ENCODE data around the gene DACT2. TPM values are rescaled to one million over a fixed set of nuclear protein-coding genes. Genes with fewer than 3 reads are reported as not detected.
A peak's percentile ranks its signal among the peaks of the same experiment; 100 is the strongest.

The DACT2 gene
- total and polyA plus RNA-seq, 4 donors, result 0.25 to 2.8 (median 0.88) TPM

- Histone ChIP-seq H3K9me3 (ENCODE audit: control insufficient read depth in 4 of 4, low read length in 3 of 4) (no peaks in the 10 kb centered on the region), H3K27ac (ENCODE audit: low read depth in 1 of 2, low read length in 2 of 2) (no peak overlapping the region), H3K4me3 (ENCODE audit: low read depth in 1 of 3, low read length in 3 of 3) (no peak overlapping the region), H3K36me3 (ENCODE audit: control insufficient read depth in 4 of 4, insufficient read depth in 3 of 4, low read depth in 1 of 4, low read length in 3 of 4) (no peaks in the 10 kb centered on the region), H3K9ac (ENCODE audit: low read depth in 1 of 2, low read length in 2 of 2) (no peak overlapping the region), H3K27me3 (ENCODE audit: control insufficient read depth in 4 of 4, insufficient read depth in 4 of 4, low read length in 3 of 4) (no peaks in the 10 kb centered on the region), H3K4me1 (ENCODE audit: control insufficient read depth in 4 of 4, insufficient read depth in 4 of 4, low read length in 3 of 4) (peaks cover 0 to 21% (median 9%) of the 10 kb centered on the region in 4 donors)
- peak; percentile 45 for DNase-seq (ENCODE audit: low spot score)
- WGBS, result 68% methylated on average over 20 of the region's 20 CpGs
- TF ChIP-seq ZBTB33 (IDR thresholded peaks at IDR 0.05) (no peak), ATF3 (IDR thresholded peaks at IDR 0.05) (peak; percentile 20), RAD21 (IDR thresholded peaks at IDR 0.05) (peak; percentile 64 to 70), JUND (IDR thresholded peaks at IDR 0.05) (peak in 1 of 2 donors; percentile 27), HNF4A (conservative IDR thresholded peaks at IDR 0.05) (peak; percentile 98 to 99), FOXA2 (IDR thresholded peaks at IDR 0.05) (peak; percentile 20), GABPA (IDR thresholded peaks at IDR 0.05 in 1 of 2, conservative IDR thresholded peaks at IDR 0.05 in 1 of 2) (no peak), EGR1 (IDR thresholded peaks at IDR 0.05; ENCODE audit: low read depth in 2 of 2) (no peak), MAX (IDR thresholded peaks at IDR 0.05) (no peak), FOXA1 (IDR thresholded peaks at IDR 0.05) (no peak), RXRA (IDR thresholded peaks at IDR 0.05) (peak; percentile 94 to 96), YY1 (IDR thresholded peaks at IDR 0.05) (peak; percentile 64), HNF4G (IDR thresholded peaks at IDR 0.05) (peak; percentile 97), TAF1 (conservative IDR thresholded peaks at IDR 0.05) (no peak), CTCF (IDR thresholded peaks at IDR 0.05; ENCODE audit: low read depth, low read length, missing input control) (no peak), NR2F2 (IDR thresholded peaks at IDR 0.05) (peak; percentile 37), SP1 (IDR thresholded peaks at IDR 0.05) (peak; percentile 93), REST (IDR thresholded peaks at IDR 0.05) (peak; percentile 50)
Observed at GRCh38 chr6:168282985-168283685, 36.4 kb downstream of the DACT2 start.

Measured in liver (tissue), 9 donors.